H1 (cell line): ENCODE data around the gene ADGRB3.

Experiments used
- EZH2 ChIP-seq: fragments of 200-600 bp; sonication (generic); IDR thresholded peaks from 2 replicates; pipeline ENCODE4 v1.7.1; 2012; ENCODE audit warnings: low read depth, mild to moderate bottlenecking, moderate library complexity, low read length, inconsistent platforms; ENCODE audit not compliant: severe bottlenecking
- GTF2F1 ChIP-seq: IDR thresholded peaks from 2 replicates; pipeline ENCODE4 v1.6.1; 2012; ENCODE audit warnings: low read depth, low read length, improper control_type of control experiment, borderline replicate concordance
- PHF8 ChIP-seq: fragments of 200-600 bp; sonication (generic); conservative IDR thresholded peaks from 2 replicates; pipeline ENCODE4 v1.7.1; 2012; ENCODE audit warnings: low read depth, mild to moderate bottlenecking, inconsistent platforms, low read length, moderate library complexity
- POLR2A ChIP-seq, 2 experiments: IDR thresholded peaks; 1 replicate in 1 of 2; 2 replicates in 1 of 2; pipeline ENCODE4 v1.6.1; 2011; ENCODE audit warnings: low read depth in 2 of 2, low read length in 2 of 2, mild to moderate bottlenecking in 2 of 2; ENCODE audit errors: control extremely low read depth in 1 of 2
- SRF ChIP-seq: IDR thresholded peaks from 2 replicates; pipeline ENCODE4 v1.6.1; 2011; ENCODE audit warnings: mild to moderate bottlenecking, low read depth, low read length, moderate library complexity
- TBP ChIP-seq: IDR thresholded peaks from 2 replicates; pipeline ENCODE4 v1.6.1; 2011; ENCODE audit warnings: low read depth, low read length, improper control_type of control experiment
- TF ChIP-seq, protein P1 (sequence below): IDR thresholded peaks from 2 replicates; pipeline ENCODE4 v1.6.1; 2011; ENCODE audit warnings: low read depth, mild to moderate bottlenecking, low read length; ENCODE audit not compliant: insufficient read depth
- TF ChIP-seq, protein P2 (sequence below), 3 experiments: IDR thresholded peaks; 1 replicate in 2 of 3; 2 replicates in 1 of 3; pipeline versions ENCODE4 v1.5.1 to v1.6.1; 2011; ENCODE audit warnings: low read length in 3 of 3, mild to moderate bottlenecking in 3 of 3, inconsistent platforms in 2 of 3, low read depth in 1 of 3, moderate library complexity in 1 of 3; ENCODE audit not compliant: insufficient read depth in 1 of 3; ENCODE audit errors: control extremely low read depth in 1 of 3

DNA sequence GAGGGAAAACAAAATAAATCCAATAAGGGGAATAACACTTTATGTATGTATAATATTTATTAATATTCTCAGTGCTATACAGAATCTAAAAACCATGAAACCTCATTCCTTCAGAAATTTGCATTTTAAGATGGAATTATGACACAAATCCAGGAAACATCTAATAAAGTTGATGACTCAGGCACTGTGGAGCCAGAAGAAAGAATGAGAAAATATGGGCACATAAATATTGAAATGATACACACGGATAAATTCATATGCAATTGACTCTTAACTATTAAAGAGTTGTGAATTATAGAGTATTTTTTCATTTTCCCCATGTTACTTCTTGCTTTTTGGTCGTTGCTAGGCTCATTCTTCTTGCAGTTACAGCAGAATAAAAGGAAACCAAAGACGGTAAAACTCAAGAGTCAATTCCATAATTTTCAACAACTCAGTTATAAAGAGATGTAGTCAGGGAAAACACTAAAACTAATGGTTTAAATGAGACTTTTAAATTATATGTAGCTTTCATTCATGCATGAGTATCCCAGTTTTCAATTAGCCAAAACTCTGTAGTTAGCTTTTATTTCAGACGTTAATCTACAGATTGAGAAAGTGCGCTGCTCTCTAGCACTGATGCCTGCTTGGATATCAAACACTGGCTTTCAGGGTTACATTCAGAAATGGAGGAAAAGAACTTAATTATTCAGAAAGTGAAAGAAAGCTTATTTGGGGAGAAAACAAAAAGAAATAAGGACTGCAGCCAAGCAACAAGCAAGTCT, 95.4 kb downstream of the ADGRB3 start:
- no peak for TF ChIP-seq EZH2
- TF ChIP-seq, protein P1, sequence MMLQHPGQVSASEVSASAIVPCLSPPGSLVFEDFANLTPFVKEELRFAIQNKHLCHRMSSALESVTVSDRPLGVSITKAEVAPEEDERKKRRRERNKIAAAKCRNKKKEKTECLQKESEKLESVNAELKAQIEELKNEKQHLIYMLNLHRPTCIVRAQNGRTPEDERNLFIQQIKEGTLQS, result no peak
- TF ChIP-seq POLR2A (IDR thresholded peaks at IDR 0.05; ENCODE audit: control extremely low read depth in 1 of 2, low read depth in 2 of 2, low read length in 2 of 2), result no peak
- TF ChIP-seq SRF, result no peak
- TF ChIP-seq, protein P2, sequence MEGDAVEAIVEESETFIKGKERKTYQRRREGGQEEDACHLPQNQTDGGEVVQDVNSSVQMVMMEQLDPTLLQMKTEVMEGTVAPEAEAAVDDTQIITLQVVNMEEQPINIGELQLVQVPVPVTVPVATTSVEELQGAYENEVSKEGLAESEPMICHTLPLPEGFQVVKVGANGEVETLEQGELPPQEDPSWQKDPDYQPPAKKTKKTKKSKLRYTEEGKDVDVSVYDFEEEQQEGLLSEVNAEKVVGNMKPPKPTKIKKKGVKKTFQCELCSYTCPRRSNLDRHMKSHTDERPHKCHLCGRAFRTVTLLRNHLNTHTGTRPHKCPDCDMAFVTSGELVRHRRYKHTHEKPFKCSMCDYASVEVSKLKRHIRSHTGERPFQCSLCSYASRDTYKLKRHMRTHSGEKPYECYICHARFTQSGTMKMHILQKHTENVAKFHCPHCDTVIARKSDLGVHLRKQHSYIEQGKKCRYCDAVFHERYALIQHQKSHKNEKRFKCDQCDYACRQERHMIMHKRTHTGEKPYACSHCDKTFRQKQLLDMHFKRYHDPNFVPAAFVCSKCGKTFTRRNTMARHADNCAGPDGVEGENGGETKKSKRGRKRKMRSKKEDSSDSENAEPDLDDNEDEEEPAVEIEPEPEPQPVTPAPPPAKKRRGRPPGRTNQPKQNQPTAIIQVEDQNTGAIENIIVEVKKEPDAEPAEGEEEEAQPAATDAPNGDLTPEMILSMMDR (IDR thresholded peaks at IDR 0.05; ENCODE audit: control extremely low read depth in 1 of 3, insufficient read depth in 1 of 3, low read depth in 1 of 3, low read length in 3 of 3), result no peak
- TF ChIP-seq PHF8, result no peak
- TF ChIP-seq TBP, result no peak
- no peak for TF ChIP-seq GTF2F1
